ENCODE measurements around the gene MT1F.
"Not testable (repeated sequence)": the region's sequence is repeated elsewhere in the genome, so short reads cannot be mapped to it uniquely, and the experiment has no call there.

MT1F gene

DNA sequence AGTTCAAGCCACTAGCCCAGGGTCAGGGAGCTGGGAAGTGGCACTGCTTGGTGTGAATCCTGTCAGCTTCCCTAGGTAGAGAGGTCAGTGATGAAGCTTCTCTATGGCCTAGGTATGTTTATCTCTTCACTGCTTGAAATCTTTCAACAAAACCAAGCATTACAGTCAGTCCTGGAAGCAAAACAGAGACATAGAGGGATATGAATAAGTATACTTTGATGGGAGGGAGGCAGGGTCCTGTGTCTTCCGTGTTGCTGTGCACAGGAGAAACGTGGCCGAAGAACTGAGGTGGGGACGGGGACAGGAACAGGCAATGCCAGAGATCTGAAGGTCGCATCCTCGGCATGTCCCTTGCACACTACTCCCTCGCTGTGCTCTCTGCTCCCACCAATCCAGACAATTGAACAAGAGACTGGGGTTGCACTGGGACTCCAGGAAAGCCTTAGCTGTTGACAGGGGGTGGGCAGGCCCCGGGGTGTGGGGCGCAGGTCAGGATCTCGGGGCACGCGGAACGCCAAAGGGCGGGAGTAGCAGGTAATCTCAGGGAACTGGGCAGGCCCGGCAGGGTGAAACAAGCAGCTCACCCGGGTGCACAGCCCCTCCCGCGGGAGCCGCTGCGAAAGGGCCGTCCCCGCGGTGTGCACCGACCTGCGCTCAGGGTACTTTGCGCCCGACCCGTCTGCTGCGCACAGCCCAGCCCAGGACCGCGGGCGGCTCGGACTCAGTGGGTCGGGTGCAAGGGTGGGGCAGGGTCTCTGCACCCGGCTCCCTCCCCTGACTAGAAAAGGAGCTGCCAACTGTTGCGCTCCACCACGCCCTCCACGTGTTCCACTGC lies 11.5 kb downstream of the MT1F start, which contains the start of gene MT1H:
Gene MT1H (plus strand): TSS at position 810 of the 835 bp plus-strand sequence. CDS start 71 bp downstream, outside the sequence.
- H3K27me3 ChIP-seq (ENCODE audit: low read depth, low read length) = peaks cover 38% of the 10 kb centered on the region
- H3K4me3 ChIP-seq (ENCODE audit: low read depth in 1 of 2, low read length in 2 of 2) = peak within 1 kb of the TSS in 1 of 2 donors; percentile 59
- peak within 1 kb of the TSS; percentile 79 for H3K27ac ChIP-seq (ENCODE audit: low read length)
- H3K9me3 ChIP-seq (ENCODE audit: control insufficient read depth in 1 of 2, low read length in 2 of 2) = no peaks in the 10 kb centered on the region
- H3K36me3 ChIP-seq (ENCODE audit: control insufficient read depth in 1 of 2, insufficient read depth in 2 of 2, low read length in 2 of 2) = no peaks in the 10 kb centered on the region
- peaks cover 0 to 10% of the 10 kb centered on the region in 2 donors for H3K4me1 ChIP-seq (ENCODE audit: control insufficient read depth in 1 of 2, insufficient read depth in 2 of 2, low read length in 2 of 2)

- Histone ChIP-seq H3K27ac (ENCODE audit: low read length) (peak overlapping the region; percentile 79), H3K4me3 (ENCODE audit: low read depth in 1 of 2, low read length in 2 of 2) (peak overlapping the region in 1 of 2 donors; percentile 59), H3K9me3 (ENCODE audit: control insufficient read depth in 1 of 2, low read length in 2 of 2) (no peaks in the 10 kb centered on the region), H3K36me3 (ENCODE audit: control insufficient read depth in 1 of 2, insufficient read depth in 2 of 2, low read length in 2 of 2) (no peaks in the 10 kb centered on the region), H3K4me1 (ENCODE audit: control insufficient read depth in 1 of 2, insufficient read depth in 2 of 2, low read length in 2 of 2) (peaks cover 0 to 10% of the 10 kb centered on the region in 2 donors), H3K27me3 (ENCODE audit: low read depth, low read length) (peaks cover 38% of the 10 kb centered on the region)
These were observed 12.3 kb downstream of the MT1F start for GRCh38 chr16:56669840-56670619.

DNA sequence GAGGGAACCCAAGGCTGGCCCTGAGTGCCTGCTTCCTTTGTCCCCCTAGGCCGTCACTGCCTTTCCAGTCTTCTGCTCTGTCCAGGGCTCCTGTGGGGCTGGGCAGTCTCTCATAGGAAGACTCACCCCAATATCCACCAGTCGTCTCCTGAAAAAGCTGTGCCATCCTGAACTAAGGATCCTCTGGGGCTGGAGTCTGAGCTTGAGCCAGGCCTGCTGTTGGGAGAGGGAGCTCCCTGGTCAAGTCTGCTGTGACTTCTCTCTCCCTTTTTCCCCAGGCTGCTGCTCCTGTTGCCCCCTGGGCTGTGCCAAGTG lies 12.8 kb downstream of the MT1F start:
- peak overlapping the region in 1 of 2 donors; percentile 59 for H3K4me3 ChIP-seq (ENCODE audit: low read depth in 1 of 2, low read length in 2 of 2)
- peaks cover 0 to 10% of the 10 kb centered on the region in 2 donors for H3K4me1 ChIP-seq (ENCODE audit: control insufficient read depth in 1 of 2, insufficient read depth in 2 of 2, low read length in 2 of 2)
- H3K9me3 ChIP-seq (ENCODE audit: control insufficient read depth in 1 of 2, low read length in 2 of 2) = no peaks in the 10 kb centered on the region
- H3K27me3 ChIP-seq (ENCODE audit: low read depth, low read length) = peaks cover 38% of the 10 kb centered on the region
- H3K27ac ChIP-seq (ENCODE audit: low read length) = peak overlapping the region; percentile 79
- H3K36me3 ChIP-seq (ENCODE audit: control insufficient read depth in 1 of 2, insufficient read depth in 2 of 2, low read length in 2 of 2) = no peaks in the 10 kb centered on the region

- H3K4me3 ChIP-seq (ENCODE audit: low read depth in 1 of 2, low read length in 2 of 2); H3K27ac ChIP-seq (ENCODE audit: low read length); H3K36me3 ChIP-seq (ENCODE audit: control insufficient read depth in 1 of 2, insufficient read depth in 2 of 2, low read length in 2 of 2); H3K9me3 ChIP-seq (ENCODE audit: control insufficient read depth in 1 of 2, low read length in 2 of 2): not testable (repeated sequence)
- Histone ChIP-seq H3K27me3 (ENCODE audit: low read depth, low read length) (peaks cover 34% of the 10 kb centered on the region), H3K4me1 (ENCODE audit: control insufficient read depth in 1 of 2, insufficient read depth in 2 of 2, low read length in 2 of 2) (peaks cover 0 to 14% of the 10 kb centered on the region in 2 donors)
These were observed 13.9 kb downstream of the MT1F start for GRCh38 chr16:56671691-56672090.

DNA sequence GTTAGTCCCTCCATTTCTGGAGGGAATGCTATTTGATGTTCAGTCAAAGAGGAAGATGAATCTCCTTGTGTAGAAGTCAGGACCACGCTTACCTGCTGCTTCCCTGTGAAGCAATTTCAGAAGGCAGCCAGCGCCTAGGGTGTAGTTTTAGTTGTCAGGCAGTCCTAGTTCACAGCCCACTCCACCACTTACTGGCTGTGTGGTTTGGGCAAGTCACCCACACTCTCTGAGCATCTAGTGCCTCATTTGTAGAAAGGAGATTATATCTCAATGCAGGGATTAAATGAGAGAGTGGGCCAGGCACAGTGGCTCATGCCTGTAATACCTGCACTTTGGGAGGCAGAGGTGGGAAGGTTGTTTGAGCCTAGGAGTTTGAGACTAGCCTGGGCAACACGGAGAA lies 14.4 kb downstream of the MT1F start:
- not testable (repeated sequence) for H3K27ac ChIP-seq (ENCODE audit: low read length); H3K36me3 ChIP-seq (ENCODE audit: control insufficient read depth in 1 of 2, insufficient read depth in 2 of 2, low read length in 2 of 2); H3K9me3 ChIP-seq (ENCODE audit: control insufficient read depth in 1 of 2, low read length in 2 of 2); H3K4me3 ChIP-seq (ENCODE audit: low read depth in 1 of 2, low read length in 2 of 2)
- peaks cover 0 to 14% of the 10 kb centered on the region in 2 donors for H3K4me1 ChIP-seq (ENCODE audit: control insufficient read depth in 1 of 2, insufficient read depth in 2 of 2, low read length in 2 of 2)
- H3K27me3 ChIP-seq (ENCODE audit: low read depth, low read length) = peaks cover 29% of the 10 kb centered on the region

- H3K36me3 ChIP-seq (ENCODE audit: control insufficient read depth in 1 of 2, insufficient read depth in 2 of 2, low read length in 2 of 2) = no peaks in the 10 kb centered on the region
- H3K4me3 ChIP-seq (ENCODE audit: low read depth in 1 of 2, low read length in 2 of 2) = no peak overlapping the region
- no peaks in the 10 kb centered on the region for H3K9me3 ChIP-seq (ENCODE audit: control insufficient read depth in 1 of 2, low read length in 2 of 2)
- peaks cover 0 to 12% of the 10 kb centered on the region in 2 donors for H3K4me1 ChIP-seq (ENCODE audit: control insufficient read depth in 1 of 2, insufficient read depth in 2 of 2, low read length in 2 of 2)
- H3K27me3 ChIP-seq (ENCODE audit: low read depth, low read length) = peaks cover 21% of the 10 kb centered on the region
- no peak overlapping the region for H3K27ac ChIP-seq (ENCODE audit: low read length)
These were observed 15.2 kb downstream of the MT1F start for GRCh38 chr16:56672761-56673536.

GRCh38 chr16:56673921-56674320 lies 16.2 kb downstream of the MT1F start:
- no peak overlapping the region for H3K27ac ChIP-seq (ENCODE audit: low read length)
- peaks cover 0 to 9% of the 10 kb centered on the region in 2 donors for H3K4me1 ChIP-seq (ENCODE audit: control insufficient read depth in 1 of 2, insufficient read depth in 2 of 2, low read length in 2 of 2)
- peaks cover 13% of the 10 kb centered on the region for H3K27me3 ChIP-seq (ENCODE audit: low read depth, low read length)
- no peak overlapping the region for H3K4me3 ChIP-seq (ENCODE audit: low read depth in 1 of 2, low read length in 2 of 2)
- H3K9me3 ChIP-seq (ENCODE audit: control insufficient read depth in 1 of 2, low read length in 2 of 2) = no peaks in the 10 kb centered on the region
- no peaks in the 10 kb centered on the region for H3K36me3 ChIP-seq (ENCODE audit: control insufficient read depth in 1 of 2, insufficient read depth in 2 of 2, low read length in 2 of 2)

DNA sequence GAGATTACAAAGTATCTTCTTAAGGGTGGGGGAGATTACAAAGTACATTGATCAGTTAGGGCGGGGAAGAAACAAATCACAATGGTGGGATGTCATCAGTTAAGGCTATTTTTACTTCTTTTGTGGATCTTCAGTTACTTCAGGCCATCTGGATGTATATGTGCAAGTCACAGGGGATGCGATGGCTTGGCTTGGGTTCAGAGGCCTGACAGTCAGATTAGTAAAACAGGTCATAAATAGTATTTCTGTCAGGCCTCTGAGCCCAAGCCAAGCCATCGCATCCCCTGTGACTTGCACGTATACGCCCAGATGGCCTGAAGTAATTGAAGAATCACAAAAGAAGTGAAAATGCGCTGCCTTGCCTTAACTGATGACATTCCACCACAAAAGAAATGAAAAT lies 16.8 kb downstream of the MT1F start:
- not testable (repeated sequence) for H3K9me3 ChIP-seq (ENCODE audit: control insufficient read depth in 1 of 2, low read length in 2 of 2); H3K4me3 ChIP-seq (ENCODE audit: low read depth in 1 of 2, low read length in 2 of 2); H3K27me3 ChIP-seq (ENCODE audit: low read depth, low read length); H3K27ac ChIP-seq (ENCODE audit: low read length); H3K36me3 ChIP-seq (ENCODE audit: control insufficient read depth in 1 of 2, insufficient read depth in 2 of 2, low read length in 2 of 2); H3K4me1 ChIP-seq (ENCODE audit: control insufficient read depth in 1 of 2, insufficient read depth in 2 of 2, low read length in 2 of 2)

GRCh38 chr16:56675685-56676210 lies 18.0 kb downstream of the MT1F start:
- no peak overlapping the region for H3K27ac ChIP-seq (ENCODE audit: low read length)
- peaks cover 0 to 3% of the 10 kb centered on the region in 2 donors for H3K4me1 ChIP-seq (ENCODE audit: control insufficient read depth in 1 of 2, insufficient read depth in 2 of 2, low read length in 2 of 2)
- H3K36me3 ChIP-seq (ENCODE audit: control insufficient read depth in 1 of 2, insufficient read depth in 2 of 2, low read length in 2 of 2) = no peaks in the 10 kb centered on the region
- H3K9me3 ChIP-seq (ENCODE audit: control insufficient read depth in 1 of 2, low read length in 2 of 2) = no peaks in the 10 kb centered on the region
- peak overlapping the region in 1 of 2 donors; percentile 30 for H3K4me3 ChIP-seq (ENCODE audit: low read depth in 1 of 2, low read length in 2 of 2)
- H3K27me3 ChIP-seq (ENCODE audit: low read depth, low read length) = no peaks in the 10 kb centered on the region

GRCh38 chr16:56677474-56677873 lies 19.7 kb downstream of the MT1F start:
- Histone ChIP-seq H3K27me3 (ENCODE audit: low read depth, low read length) (no peaks in the 10 kb centered on the region), H3K9me3 (ENCODE audit: control insufficient read depth in 1 of 2, low read length in 2 of 2) (no peaks in the 10 kb centered on the region), H3K36me3 (ENCODE audit: control insufficient read depth in 1 of 2, insufficient read depth in 2 of 2, low read length in 2 of 2) (no peaks in the 10 kb centered on the region), H3K27ac (ENCODE audit: low read length) (no peak overlapping the region), H3K4me1 (ENCODE audit: control insufficient read depth in 1 of 2, insufficient read depth in 2 of 2, low read length in 2 of 2) (peaks cover 0 to 3% of the 10 kb centered on the region in 2 donors), H3K4me3 (ENCODE audit: low read depth in 1 of 2, low read length in 2 of 2) (no peak overlapping the region)

All from muscle layer of duodenum (tissue), 2 donors.